GM12801 (cell line): Measurements from ENCODE around the gene WASHC3.

Experiments
- TF ChIP-seq, protein P1 (sequence below): IDR thresholded peaks from one replicate; pipeline ENCODE4 v1.5.1; 2011; ENCODE audit warnings: control low read depth; ENCODE audit not compliant: insufficient read length; ENCODE audit errors: extremely low read depth

The WASHC3 gene

DNA sequence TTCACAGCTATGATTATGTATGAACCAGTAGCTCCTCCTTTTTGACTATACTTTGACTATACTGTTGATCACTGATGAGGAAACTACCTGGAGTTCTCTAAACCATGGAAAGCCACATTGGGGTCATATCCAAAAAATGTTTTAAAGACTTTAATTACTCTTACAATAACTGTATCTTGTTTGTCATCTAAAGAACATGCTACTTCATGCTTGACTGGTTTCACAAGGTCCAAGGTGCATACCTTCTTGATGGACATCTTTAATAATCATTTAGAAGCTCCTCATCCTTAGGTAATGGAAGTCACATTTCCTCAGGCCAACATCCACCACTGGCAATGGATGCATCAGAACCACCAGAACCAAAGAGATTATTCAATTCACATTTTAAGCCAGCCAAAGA, 29.9 kb downstream of the WASHC3 start:
- TF ChIP-seq, protein P1, sequence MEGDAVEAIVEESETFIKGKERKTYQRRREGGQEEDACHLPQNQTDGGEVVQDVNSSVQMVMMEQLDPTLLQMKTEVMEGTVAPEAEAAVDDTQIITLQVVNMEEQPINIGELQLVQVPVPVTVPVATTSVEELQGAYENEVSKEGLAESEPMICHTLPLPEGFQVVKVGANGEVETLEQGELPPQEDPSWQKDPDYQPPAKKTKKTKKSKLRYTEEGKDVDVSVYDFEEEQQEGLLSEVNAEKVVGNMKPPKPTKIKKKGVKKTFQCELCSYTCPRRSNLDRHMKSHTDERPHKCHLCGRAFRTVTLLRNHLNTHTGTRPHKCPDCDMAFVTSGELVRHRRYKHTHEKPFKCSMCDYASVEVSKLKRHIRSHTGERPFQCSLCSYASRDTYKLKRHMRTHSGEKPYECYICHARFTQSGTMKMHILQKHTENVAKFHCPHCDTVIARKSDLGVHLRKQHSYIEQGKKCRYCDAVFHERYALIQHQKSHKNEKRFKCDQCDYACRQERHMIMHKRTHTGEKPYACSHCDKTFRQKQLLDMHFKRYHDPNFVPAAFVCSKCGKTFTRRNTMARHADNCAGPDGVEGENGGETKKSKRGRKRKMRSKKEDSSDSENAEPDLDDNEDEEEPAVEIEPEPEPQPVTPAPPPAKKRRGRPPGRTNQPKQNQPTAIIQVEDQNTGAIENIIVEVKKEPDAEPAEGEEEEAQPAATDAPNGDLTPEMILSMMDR: no peak

DNA sequence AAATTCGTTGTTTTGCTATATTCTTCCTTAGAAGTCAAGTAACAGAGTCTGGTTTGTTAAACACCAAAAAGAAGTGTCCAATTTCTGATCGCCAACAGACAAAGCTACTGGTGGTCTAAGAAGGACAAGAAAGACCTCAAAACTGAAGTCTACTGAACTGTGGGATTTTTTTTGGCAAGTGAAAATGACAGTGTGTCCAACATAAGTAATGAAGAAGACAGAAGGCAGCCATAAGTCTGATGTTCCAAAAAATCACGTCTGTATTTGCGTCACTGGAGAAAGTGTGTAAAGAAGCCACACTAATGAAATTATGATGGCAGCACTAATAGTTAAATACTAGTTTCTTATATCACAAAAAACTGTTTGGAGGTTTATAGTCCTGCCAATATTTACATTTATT, 32.6 kb downstream of the WASHC3 start:
- TF ChIP-seq, protein P1: no peak

DNA sequence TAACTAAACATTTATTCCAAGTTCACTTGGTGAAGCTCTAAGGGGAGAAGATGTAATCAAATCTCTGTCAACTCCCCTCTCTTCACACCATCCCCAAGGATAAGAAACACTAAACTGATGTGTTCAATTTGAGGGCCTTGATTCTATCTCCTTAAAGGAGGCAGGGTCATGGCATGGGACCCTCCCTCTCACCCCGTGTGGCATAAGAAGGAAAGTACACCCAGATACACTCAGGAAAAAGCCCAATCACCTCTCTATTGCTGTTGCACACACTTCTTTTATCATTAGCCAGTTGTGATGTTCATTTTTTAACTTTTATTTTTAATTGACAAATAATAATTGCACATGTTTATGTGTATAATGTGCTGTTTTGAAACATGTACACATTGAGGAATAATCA, 35.1 kb downstream of the WASHC3 start:
- TF ChIP-seq, protein P1: no peak

DNA sequence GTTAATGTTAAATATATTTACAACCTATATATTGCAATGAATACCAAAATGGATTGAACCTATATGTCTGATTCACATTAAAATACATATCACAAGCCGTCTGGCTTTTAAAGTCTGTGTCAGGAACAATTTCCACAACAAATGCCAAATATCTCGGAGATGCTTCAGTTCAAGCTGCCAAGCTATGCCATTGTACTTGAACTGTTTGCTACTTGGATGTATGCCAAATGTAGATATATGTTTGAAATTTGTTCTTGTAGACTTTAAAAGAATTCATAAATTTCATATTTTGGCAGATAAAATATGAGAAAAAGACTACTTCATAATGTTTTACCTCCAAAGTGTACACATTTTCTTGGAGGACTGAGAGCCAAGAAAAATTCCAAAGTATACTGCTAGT, 37.0 kb downstream of the WASHC3 start:
- TF ChIP-seq, protein P1: no peak

DNA sequence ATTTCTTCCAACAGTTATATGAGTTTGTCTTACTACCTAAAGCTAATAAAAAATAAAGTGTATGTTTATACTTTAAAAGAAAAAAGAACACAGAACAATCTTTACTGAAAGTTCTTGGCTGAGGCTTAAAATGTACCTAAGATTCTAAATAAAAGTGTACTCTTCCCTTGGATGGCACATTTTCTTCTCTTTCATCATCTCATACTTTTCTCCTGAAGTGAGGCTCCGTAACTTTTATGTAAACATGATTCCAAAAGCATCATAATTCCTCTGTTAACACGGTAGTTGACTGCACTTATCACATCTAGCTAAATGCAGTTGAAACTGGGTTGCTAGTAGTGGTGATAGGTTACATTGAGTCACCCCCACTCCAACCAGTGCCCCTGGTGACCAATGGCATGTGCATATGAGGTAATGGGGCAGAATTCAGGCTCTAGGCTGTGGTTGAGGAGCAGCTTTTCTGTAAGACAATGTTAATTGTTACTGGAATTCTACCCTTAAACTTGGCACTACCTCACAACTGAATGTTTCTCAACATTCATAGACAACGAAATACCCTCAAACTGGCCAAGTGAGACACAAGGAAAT, 38.4 kb downstream of the WASHC3 start:
- TF ChIP-seq, protein P1: no peak

DNA sequence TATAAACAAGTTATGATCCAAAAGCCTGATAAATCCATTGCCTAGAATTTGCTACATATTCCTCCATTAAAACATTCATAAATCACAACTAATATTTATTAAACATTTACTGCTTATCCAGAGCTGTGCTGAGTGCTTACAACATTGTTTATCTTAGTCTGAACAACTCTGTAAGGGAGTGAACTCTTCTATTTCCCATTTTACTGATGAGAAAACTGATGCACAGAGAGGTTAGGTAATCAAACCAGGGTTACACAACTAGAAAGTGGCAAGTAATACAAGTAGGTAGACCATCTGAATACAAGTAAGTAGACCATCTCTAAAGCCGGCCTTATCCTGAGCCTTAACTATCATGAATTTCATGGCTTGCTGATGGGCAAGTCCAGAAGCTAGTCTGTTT, 39.5 kb downstream of the WASHC3 start:
- TF ChIP-seq, protein P1: no peak

DNA sequence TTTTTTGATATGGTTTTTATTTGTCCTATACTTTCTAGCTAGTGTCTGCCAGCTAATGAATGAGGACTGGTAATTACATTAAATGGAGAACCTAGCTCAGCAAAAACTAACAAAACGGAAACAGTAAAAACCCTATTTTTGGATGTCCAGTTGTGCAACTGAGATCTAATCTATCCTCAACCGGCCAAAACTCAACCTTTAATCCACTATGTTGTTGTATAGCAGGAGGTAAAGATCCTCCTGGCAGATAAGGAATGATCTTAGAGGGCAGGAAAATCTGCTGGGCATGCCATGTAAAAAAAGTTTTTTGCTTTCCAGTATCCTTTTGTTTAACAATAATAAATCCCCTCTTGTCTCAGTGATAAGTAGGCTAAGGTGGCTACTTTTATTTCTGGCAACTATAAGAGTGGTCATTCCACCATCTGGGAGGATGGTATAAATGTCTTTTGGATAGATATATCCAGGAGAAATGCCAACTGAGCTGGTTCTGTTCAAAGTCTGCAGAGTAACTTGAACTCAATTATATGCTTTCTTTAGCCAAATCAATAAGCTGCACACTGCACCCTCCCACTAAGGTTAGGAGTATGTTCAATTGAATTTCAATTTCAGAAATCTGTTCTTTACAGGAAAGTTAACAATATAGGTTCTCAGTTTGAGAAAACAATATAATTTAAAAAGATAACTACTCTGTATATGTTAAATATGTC, 40.1 kb downstream of the WASHC3 start:
- TF ChIP-seq, protein P1: no peak
